Panc1 (cell line): ENCODE results near the gene PCMT1. TPM values are rescaled to one million over a fixed set of nuclear protein-coding genes. Genes with fewer than 3 reads are reported as not detected.

Experiments
- ATAC-seq: fragments of 200-7000 bp; cut with Tn5 transposase; 2 replicates; pipeline ENCODE4 v1.9.1; 2020; ENCODE audit warnings: mild to moderate bottlenecking, moderate library complexity
- BruUV-seq: library from RNA; stranded (reverse); fragments of 400-500 nt; replicated peaks from 2 replicates; lab custom pipeline; 2021; lab: Mats Ljungman, UMichigan
- CTCF ChIA-PET: fragments of 300-600 bp; sonication (Branson Sonifier 250); formaldehyde crosslinking; loops from one replicate; lab custom pipeline; 2022; ENCODE audit warnings: antibody characterized with exemption; lab: Charles Lee
- POLR2A ChIA-PET: fragments of 300-600 bp; sonication (Branson Sonifier 250); formaldehyde crosslinking; loops from one replicate; lab custom pipeline; 2022; ENCODE audit warnings: antibody characterized with exemption; lab: Charles Lee
- DNase-seq: peaks from one replicate; pipeline ENCODE4 v3.0.0-alpha.2; 2010; ENCODE audit warnings: low read depth, low spot score
- H3K27ac ChIP-seq: 2 replicates; pipeline ENCODE4 v1.5.1; 2011; ENCODE audit warnings: mild to moderate bottlenecking, low read length, inconsistent platforms
- H3K27me3 ChIP-seq: fragments of 200-500 bp; sonication (Bioruptor generic); 2 replicates; pipeline ENCODE4 v1.6.0; 2014; ENCODE audit warnings: low read length, inconsistent platforms; ENCODE audit not compliant: control insufficient read depth, insufficient read depth
- H3K36me3 ChIP-seq: fragments of 200-500 bp; sonication (Bioruptor generic); 2 replicates; pipeline ENCODE4 v1.5.1; 2014; ENCODE audit warnings: inconsistent platforms, mild to moderate bottlenecking, low read length, moderate library complexity; ENCODE audit not compliant: control insufficient read depth, insufficient read depth
- H3K4me1 ChIP-seq: 2 replicates; pipeline ENCODE4 v1.5.1; 2011; ENCODE audit warnings: inconsistent platforms, mild to moderate bottlenecking, low read length, moderate library complexity; ENCODE audit not compliant: control insufficient read depth, insufficient read depth
- H3K4me3 ChIP-seq, 2 experiments: 2 replicates each; pipeline ENCODE4 v1.5.1; 2011 to 2012; ENCODE audit warnings: low read depth in 2 of 2, low read length in 2 of 2, mild to moderate bottlenecking in 2 of 2, inconsistent platforms in 1 of 2, moderate library complexity in 1 of 2
- H3K9me3 ChIP-seq: fragments of 200-500 bp; sonication (Bioruptor generic); 2 replicates; pipeline ENCODE4 v1.5.1; 2014; ENCODE audit warnings: low read depth, mild to moderate bottlenecking, inconsistent platforms, low read length, moderate library complexity; ENCODE audit not compliant: control insufficient read depth, insufficient read depth
- POLR2AphosphoS5 ChIP-seq: IDR thresholded peaks from 2 replicates; pipeline ENCODE4 v1.6.1; 2012; ENCODE audit warnings: mild to moderate bottlenecking, low read depth, low read length, moderate library complexity
- SIN3A ChIP-seq: IDR thresholded peaks from 2 replicates; pipeline ENCODE4 v1.6.1; 2012; ENCODE audit warnings: low read depth, mild to moderate bottlenecking, low read length, moderate library complexity, borderline replicate concordance; ENCODE audit not compliant: insufficient read depth
- TCF7L2 ChIP-seq: IDR thresholded peaks from 2 replicates; pipeline ENCODE4 v1.6.1; 2011; ENCODE audit warnings: mild to moderate bottlenecking, low read depth, low read length, inconsistent platforms
- in situ Hi-C: cut with HindIII; loops from 2 replicates; pipeline ENCODE4 v1.10.0; 2016; ENCODE audit warnings: low sequenced_read_pairs, low pct_unique_long_range_greater_than_20kb
- intact Hi-C: fragments of 100-400 bp; cut with micrococcal nuclease; formaldehyde crosslinking; loops from one replicate; pipeline ENCODE4 v1.10.0; 2022; ENCODE audit not compliant: unreplicated experiment
- total RNA-seq: library from RNA; stranded (reverse); gene quantifications from one replicate; pipeline ENCODE4 v1.2.1, GENCODE V29; 2021; ENCODE audit not compliant: unreplicated experiment
- TF ChIP-seq, protein P1 (sequence below): fragments of 450-650 bp; IDR thresholded peaks from 2 replicates; pipeline ENCODE4 v1.5.1; 2017; ENCODE audit warnings: mild to moderate bottlenecking
- TF ChIP-seq, protein P2 (sequence below), 2 experiments: IDR thresholded peaks; 2 replicates each; pipeline ENCODE4 v1.6.1; 2011 to 2012; ENCODE audit warnings: low read depth in 2 of 2, control low read depth in 1 of 2, low read length in 1 of 2, mild to moderate bottlenecking in 1 of 2, moderate library complexity in 1 of 2; ENCODE audit not compliant: insufficient read depth in 1 of 2

The PCMT1 gene
- total RNA-seq, 1 experiment from 2014 or later: 118 TPM

DNA sequence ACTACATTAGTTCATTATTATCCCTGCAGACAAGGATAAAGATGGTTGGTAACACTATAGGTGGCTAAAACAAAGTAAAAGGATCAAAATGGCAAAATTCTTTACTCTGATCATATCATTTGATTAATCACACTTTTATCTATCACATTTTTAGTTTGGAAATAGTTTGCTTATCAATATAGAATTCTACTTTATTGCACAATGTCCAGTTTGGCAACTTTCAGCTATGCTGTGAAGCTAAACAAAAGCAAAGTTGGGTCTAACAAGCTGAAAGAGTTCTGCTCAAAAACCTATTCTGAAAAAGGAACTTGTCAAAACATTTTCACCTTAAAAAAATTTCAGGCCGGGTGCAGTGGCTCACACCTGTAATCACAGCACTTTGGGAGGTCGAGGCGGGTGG is 23.8 kb upstream of the PCMT1 start:
- ChIA-PET CTCF (no interaction called here), POLR2A (no interaction called here)
- Histone ChIP-seq H3K4me3 (no peak overlapping the region), H3K4me1 (no peaks in the 10 kb centered on the region), H3K9me3 (no peaks in the 10 kb centered on the region), H3K27ac (no peak overlapping the region), H3K27me3 (no peaks in the 10 kb centered on the region), H3K36me3 (peaks cover 7% of the 10 kb centered on the region)
- intact Hi-C loops (no loop called here), in situ Hi-C loops (no loop called here)
- DNase-seq (no peak), ATAC-seq (no peak)
- no TSS peak for BruUV-seq
- TF ChIP-seq SIN3A: no peak
- TF ChIP-seq, protein P1, sequence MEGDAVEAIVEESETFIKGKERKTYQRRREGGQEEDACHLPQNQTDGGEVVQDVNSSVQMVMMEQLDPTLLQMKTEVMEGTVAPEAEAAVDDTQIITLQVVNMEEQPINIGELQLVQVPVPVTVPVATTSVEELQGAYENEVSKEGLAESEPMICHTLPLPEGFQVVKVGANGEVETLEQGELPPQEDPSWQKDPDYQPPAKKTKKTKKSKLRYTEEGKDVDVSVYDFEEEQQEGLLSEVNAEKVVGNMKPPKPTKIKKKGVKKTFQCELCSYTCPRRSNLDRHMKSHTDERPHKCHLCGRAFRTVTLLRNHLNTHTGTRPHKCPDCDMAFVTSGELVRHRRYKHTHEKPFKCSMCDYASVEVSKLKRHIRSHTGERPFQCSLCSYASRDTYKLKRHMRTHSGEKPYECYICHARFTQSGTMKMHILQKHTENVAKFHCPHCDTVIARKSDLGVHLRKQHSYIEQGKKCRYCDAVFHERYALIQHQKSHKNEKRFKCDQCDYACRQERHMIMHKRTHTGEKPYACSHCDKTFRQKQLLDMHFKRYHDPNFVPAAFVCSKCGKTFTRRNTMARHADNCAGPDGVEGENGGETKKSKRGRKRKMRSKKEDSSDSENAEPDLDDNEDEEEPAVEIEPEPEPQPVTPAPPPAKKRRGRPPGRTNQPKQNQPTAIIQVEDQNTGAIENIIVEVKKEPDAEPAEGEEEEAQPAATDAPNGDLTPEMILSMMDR: no peak
- TF ChIP-seq, protein P2, sequence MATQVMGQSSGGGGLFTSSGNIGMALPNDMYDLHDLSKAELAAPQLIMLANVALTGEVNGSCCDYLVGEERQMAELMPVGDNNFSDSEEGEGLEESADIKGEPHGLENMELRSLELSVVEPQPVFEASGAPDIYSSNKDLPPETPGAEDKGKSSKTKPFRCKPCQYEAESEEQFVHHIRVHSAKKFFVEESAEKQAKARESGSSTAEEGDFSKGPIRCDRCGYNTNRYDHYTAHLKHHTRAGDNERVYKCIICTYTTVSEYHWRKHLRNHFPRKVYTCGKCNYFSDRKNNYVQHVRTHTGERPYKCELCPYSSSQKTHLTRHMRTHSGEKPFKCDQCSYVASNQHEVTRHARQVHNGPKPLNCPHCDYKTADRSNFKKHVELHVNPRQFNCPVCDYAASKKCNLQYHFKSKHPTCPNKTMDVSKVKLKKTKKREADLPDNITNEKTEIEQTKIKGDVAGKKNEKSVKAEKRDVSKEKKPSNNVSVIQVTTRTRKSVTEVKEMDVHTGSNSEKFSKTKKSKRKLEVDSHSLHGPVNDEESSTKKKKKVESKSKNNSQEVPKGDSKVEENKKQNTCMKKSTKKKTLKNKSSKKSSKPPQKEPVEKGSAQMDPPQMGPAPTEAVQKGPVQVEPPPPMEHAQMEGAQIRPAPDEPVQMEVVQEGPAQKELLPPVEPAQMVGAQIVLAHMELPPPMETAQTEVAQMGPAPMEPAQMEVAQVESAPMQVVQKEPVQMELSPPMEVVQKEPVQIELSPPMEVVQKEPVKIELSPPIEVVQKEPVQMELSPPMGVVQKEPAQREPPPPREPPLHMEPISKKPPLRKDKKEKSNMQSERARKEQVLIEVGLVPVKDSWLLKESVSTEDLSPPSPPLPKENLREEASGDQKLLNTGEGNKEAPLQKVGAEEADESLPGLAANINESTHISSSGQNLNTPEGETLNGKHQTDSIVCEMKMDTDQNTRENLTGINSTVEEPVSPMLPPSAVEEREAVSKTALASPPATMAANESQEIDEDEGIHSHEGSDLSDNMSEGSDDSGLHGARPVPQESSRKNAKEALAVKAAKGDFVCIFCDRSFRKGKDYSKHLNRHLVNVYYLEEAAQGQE (IDR thresholded peaks at IDR 0.05; ENCODE audit: insufficient read depth in 1 of 2, low read depth in 2 of 2, low read length in 1 of 2): no peak
- no peak for TF ChIP-seq TCF7L2
- no peak for TF ChIP-seq POLR2AphosphoS5

DNA sequence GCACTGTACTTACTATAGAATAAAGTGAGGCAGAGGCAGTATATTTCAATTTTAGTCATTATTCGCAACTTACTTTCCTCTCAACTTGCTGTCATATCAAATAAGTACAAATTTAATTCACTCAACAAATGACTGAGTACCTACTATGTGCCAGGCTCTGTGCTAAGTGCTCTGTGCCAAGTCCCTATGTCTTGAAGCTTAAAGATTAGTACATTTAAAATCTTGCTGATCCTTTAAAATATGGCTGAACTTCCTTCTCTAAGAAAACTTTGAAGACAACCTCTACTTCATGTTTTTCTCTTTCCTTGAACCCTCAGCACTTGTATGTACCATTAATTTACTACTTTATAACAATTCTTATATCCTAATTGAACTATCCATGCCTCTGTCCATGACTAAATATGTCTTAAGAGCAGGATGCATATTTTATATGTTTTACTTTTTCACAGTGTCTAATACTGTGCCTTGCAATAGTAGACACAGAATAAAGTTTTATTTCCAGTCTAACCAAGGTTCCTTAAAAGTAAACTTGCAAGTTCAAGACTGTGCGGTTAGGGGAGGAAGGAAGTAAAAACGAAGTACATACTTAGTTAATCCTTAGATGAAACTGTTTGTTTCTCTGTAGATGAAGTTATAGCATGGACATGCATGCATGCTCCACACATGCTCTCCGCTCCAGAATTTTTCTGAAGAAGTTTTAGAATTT is 21.6 kb upstream of the PCMT1 start:
- peaks cover 7% of the 10 kb centered on the region for H3K36me3 ChIP-seq
- no peaks in the 10 kb centered on the region for H3K4me1 ChIP-seq
- POLR2A ChIA-PET: no interaction called here
- DNase-seq: no peak
- CTCF ChIA-PET: no interaction called here
- in situ Hi-C loops (no loop called here), intact Hi-C loops (no loop called here)
- TF ChIP-seq, protein P2 (IDR thresholded peaks at IDR 0.05; ENCODE audit: insufficient read depth in 1 of 2, low read depth in 2 of 2, low read length in 1 of 2): no peak
- TF ChIP-seq TCF7L2 (no peak), POLR2AphosphoS5 (no peak), SIN3A (no peak)
- TF ChIP-seq, protein P1: no peak
- H3K9me3 ChIP-seq: no peaks in the 10 kb centered on the region
- no peaks in the 10 kb centered on the region for H3K27me3 ChIP-seq
- no peak overlapping the region for H3K27ac ChIP-seq
- no peak overlapping the region for H3K4me3 ChIP-seq
- no TSS peak for BruUV-seq
- no peak for ATAC-seq
